ENCODE results near the gene ZFP92. TPM values are rescaled to one million over a fixed set of nuclear protein-coding genes. Genes with fewer than 3 reads are reported as not detected.
A peak's percentile ranks its signal among the peaks of the same experiment; 100 is the strongest.

Gene ZFP92
- 1 to 10 TPM in 3 of 5 donors, under 1 TPM in 2; 0.60 to 1.4 (median 1.2) TPM for total RNA-seq
- total RNA-seq (2013), result 1.1 TPM
- total RNA-seq, result 1.1 to 7.6 (median 3.2) reads per million in 29 experiments

- Mint-ChIP-seq H3K4me1 (peaks cover 11 to 14% (median 12%) of the 10 kb centered on the region in 3 donors), H3K27ac (no peak within 1 kb of the TSS), H3K4me3 (peak within 1 kb of the TSS; percentile 68 to 76 (median 75)), H3K27me3 (peaks cover 2 to 8% of the 10 kb centered on the region in 2 donors), H3K9me3 (no peaks in the 10 kb centered on the region), H3K36me3 (no peaks in the 10 kb centered on the region)
- DNase-seq, result peak in 29 of 35 experiments; percentile 4 to 58 (median 23)
- Histone ChIP-seq H3K4me1 (ENCODE audit: control insufficient read depth in 1 of 2, extremely low read depth in 1 of 2, insufficient read depth in 2 of 2, low read length in 2 of 2) (peaks cover 0 to 12% of the 10 kb centered on the region in 2 experiments), H3K4me3 (ENCODE audit: control insufficient read depth in 1 of 2, extremely low read depth in 1 of 2, low read length in 1 of 2) (peak within 1 kb of the TSS; percentile 45 to 54), H3K36me3 (ENCODE audit: control insufficient read depth in 2 of 2, extremely low read depth in 1 of 2, insufficient read depth in 1 of 2, low read length in 1 of 2) (no peaks in the 10 kb centered on the region), H3K27me3 (replicated peaks in 1 of 2; ENCODE audit: control insufficient read depth in 2 of 2, extremely low read depth in 1 of 2, insufficient read depth in 2 of 2, low read length in 1 of 2) (peaks cover 0 to 4% of the 10 kb centered on the region in 2 experiments), H3K9me3 (no peaks in the 10 kb centered on the region), H3K27ac (ENCODE audit: low read length) (no peak within 1 kb of the TSS)
- POLR2A ChIA-PET, result no interaction called here
- 1% methylated on average over 32 of the region's 75 CpGs for WGBS (ENCODE audit: insufficient coverage)
- ATAC-seq (replicated peaks in 1 of 4), result peak; percentile 64 to 84 (median 70)
- CTCF ChIA-PET, result no interaction called here
Observed at GRCh38 chrX:153411255-153411987, at the start of gene ZFP92. Gene ZFP92, plus strand, starts transcription at chrX:153411472. Its CDS starts 6,851 bp downstream, at chrX:153418323.

DNA sequence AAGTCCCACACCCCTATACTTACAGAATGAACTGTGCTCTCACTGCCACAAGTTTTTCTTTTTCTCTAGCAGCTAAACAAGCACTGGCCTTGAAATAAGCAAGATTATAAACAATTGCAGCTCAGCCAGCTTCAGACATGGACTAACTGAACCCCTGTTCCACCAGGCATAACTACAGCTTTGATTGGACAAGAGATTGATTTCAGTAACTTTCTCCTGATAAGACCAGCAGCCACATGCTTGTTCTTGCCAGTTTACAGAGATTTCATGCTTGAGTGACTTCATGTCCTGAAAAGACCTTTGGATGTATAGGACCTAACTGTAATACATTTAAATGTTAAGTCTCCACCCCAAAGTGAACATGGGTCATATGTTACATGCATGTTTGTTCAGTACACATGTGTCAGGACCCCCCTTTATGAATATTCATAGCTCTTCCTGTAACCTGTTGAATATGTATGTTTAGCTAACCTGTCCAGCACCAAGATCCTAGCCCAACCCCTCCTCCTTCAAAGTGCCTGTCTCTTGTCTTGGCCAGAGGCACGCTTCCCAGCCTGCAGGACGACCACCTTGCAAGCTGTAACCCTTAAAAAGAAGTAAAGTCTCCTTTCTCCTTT is 49.4 kb upstream of the ZFP92 start:
- Histone ChIP-seq H3K4me3 (ENCODE audit: control insufficient read depth in 1 of 2, extremely low read depth in 1 of 2, low read length in 1 of 2) (no peak overlapping the region), H3K27ac (ENCODE audit: low read length) (no peak overlapping the region), H3K9me3 (no peaks in the 10 kb centered on the region), H3K27me3 (replicated peaks in 1 of 2; ENCODE audit: control insufficient read depth in 2 of 2, extremely low read depth in 1 of 2, insufficient read depth in 2 of 2, low read length in 1 of 2) (no peaks in the 10 kb centered on the region), H3K36me3 (ENCODE audit: control insufficient read depth in 2 of 2, extremely low read depth in 1 of 2, insufficient read depth in 1 of 2, low read length in 1 of 2) (no peaks in the 10 kb centered on the region), H3K4me1 (ENCODE audit: control insufficient read depth in 1 of 2, extremely low read depth in 1 of 2, insufficient read depth in 2 of 2, low read length in 2 of 2) (no peaks in the 10 kb centered on the region)
- H3K27ac Mint-ChIP-seq, result no peak overlapping the region
- H3K36me3 Mint-ChIP-seq, result no peaks in the 10 kb centered on the region
- ChIA-PET CTCF (no interaction called here), POLR2A (no interaction called here)
- H3K27me3 Mint-ChIP-seq, result peaks cover 0 to 7% of the 10 kb centered on the region in 2 donors
- H3K9me3 Mint-ChIP-seq, result peaks cover 0 to 5% (median 2%) of the 10 kb centered on the region in 3 donors
- ATAC-seq (replicated peaks in 1 of 4) (no peak), DNase-seq (no peak)
- H3K4me3 Mint-ChIP-seq, result no peak overlapping the region
- WGBS (ENCODE audit: insufficient coverage), result no CpG with 5 or more reads among the region's 2 CpGs
- no peaks in the 10 kb centered on the region for H3K4me1 Mint-ChIP-seq

GRCh38 chrX:153365670-153366069 is 45.6 kb upstream of the ZFP92 start:
- Histone ChIP-seq H3K4me3 (ENCODE audit: control insufficient read depth in 1 of 2, extremely low read depth in 1 of 2, low read length in 1 of 2) (no peak overlapping the region), H3K27ac (ENCODE audit: low read length) (no peak overlapping the region), H3K4me1 (ENCODE audit: control insufficient read depth in 1 of 2, extremely low read depth in 1 of 2, insufficient read depth in 2 of 2, low read length in 2 of 2) (no peaks in the 10 kb centered on the region), H3K36me3 (ENCODE audit: control insufficient read depth in 2 of 2, extremely low read depth in 1 of 2, insufficient read depth in 1 of 2, low read length in 1 of 2) (no peaks in the 10 kb centered on the region), H3K27me3 (replicated peaks in 1 of 2; ENCODE audit: control insufficient read depth in 2 of 2, extremely low read depth in 1 of 2, insufficient read depth in 2 of 2, low read length in 1 of 2) (no peaks in the 10 kb centered on the region), H3K9me3 (no peaks in the 10 kb centered on the region)
- H3K27me3 Mint-ChIP-seq, result peaks cover 5 to 16% of the 10 kb centered on the region in 2 donors
- CTCF ChIA-PET, result interaction anchor here in 1 of 2 donors (0.5 kb wide), 1 partner anchor 1513 kb away, joined by 7 read pairs; no protein-coding TSS in a partner anchor
- DNase-seq (no peak), ATAC-seq (replicated peaks in 1 of 4) (no peak)
- POLR2A ChIA-PET, result no interaction called here
- H3K27ac Mint-ChIP-seq, result no peak overlapping the region
- H3K4me1 Mint-ChIP-seq, result peaks cover 0 to 1% (median 0%) of the 10 kb centered on the region in 3 donors
- H3K4me3 Mint-ChIP-seq, result no peak overlapping the region
- no peaks in the 10 kb centered on the region for H3K36me3 Mint-ChIP-seq
- no peaks in the 10 kb centered on the region for H3K9me3 Mint-ChIP-seq
- WGBS (ENCODE audit: insufficient coverage), result no CpG with 5 or more reads among the region's 4 CpGs

DNA sequence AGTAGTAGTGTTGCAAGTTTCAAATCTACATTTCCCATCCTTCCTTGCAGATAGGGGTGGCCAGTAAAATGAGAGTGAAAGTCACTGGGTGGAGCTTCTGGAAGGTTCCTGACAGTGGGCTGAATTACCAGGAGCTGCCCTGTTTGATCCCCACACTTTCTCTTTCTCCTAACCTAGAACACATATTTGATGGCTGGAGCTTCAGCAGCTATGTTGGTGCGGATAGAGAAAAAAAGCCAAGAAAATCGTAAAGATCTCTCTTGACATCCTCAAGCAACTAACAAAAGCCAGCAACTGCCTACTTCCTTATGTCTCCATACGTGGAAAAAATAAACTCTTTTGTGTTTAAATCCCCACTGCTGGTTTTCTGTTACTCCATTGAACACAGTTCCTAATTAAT is 45.2 kb upstream of the ZFP92 start:
- peaks cover 0 to 1% (median 0%) of the 10 kb centered on the region in 3 donors for H3K4me1 Mint-ChIP-seq
- no peak overlapping the region for H3K4me3 ChIP-seq (ENCODE audit: control insufficient read depth in 1 of 2, extremely low read depth in 1 of 2, low read length in 1 of 2)
- no peaks in the 10 kb centered on the region for H3K27me3 ChIP-seq (replicated peaks in 1 of 2; ENCODE audit: control insufficient read depth in 2 of 2, extremely low read depth in 1 of 2, insufficient read depth in 2 of 2, low read length in 1 of 2)
- WGBS (ENCODE audit: insufficient coverage), result no CpG with 5 or more reads among the region's 3 CpGs
- DNase-seq (no peak), ATAC-seq (replicated peaks in 1 of 4) (no peak)
- H3K4me1 ChIP-seq (ENCODE audit: control insufficient read depth in 1 of 2, extremely low read depth in 1 of 2, insufficient read depth in 2 of 2, low read length in 2 of 2), result no peaks in the 10 kb centered on the region
- no peaks in the 10 kb centered on the region for H3K9me3 ChIP-seq
- CTCF ChIA-PET, result no interaction called here
- no peak overlapping the region for H3K27ac ChIP-seq (ENCODE audit: low read length)
- H3K9me3 Mint-ChIP-seq, result no peaks in the 10 kb centered on the region
- H3K36me3 Mint-ChIP-seq, result no peaks in the 10 kb centered on the region
- peaks cover 6 to 16% of the 10 kb centered on the region in 2 donors for H3K27me3 Mint-ChIP-seq
- POLR2A ChIA-PET, result no interaction called here
- no peak overlapping the region for H3K27ac Mint-ChIP-seq
- no peak overlapping the region for H3K4me3 Mint-ChIP-seq
- no peaks in the 10 kb centered on the region for H3K36me3 ChIP-seq (ENCODE audit: control insufficient read depth in 2 of 2, extremely low read depth in 1 of 2, insufficient read depth in 1 of 2, low read length in 1 of 2)

GRCh38 chrX:153366878-153367538 is 44.3 kb upstream of the ZFP92 start:
- no peak overlapping the region for H3K4me3 ChIP-seq (ENCODE audit: control insufficient read depth in 1 of 2, extremely low read depth in 1 of 2, low read length in 1 of 2)
- H3K36me3 ChIP-seq (ENCODE audit: control insufficient read depth in 2 of 2, extremely low read depth in 1 of 2, insufficient read depth in 1 of 2, low read length in 1 of 2), result no peaks in the 10 kb centered on the region
- H3K27ac ChIP-seq (ENCODE audit: low read length), result no peak overlapping the region
- H3K4me1 Mint-ChIP-seq, result peaks cover 0 to 1% (median 0%) of the 10 kb centered on the region in 3 donors
- no peak overlapping the region for H3K4me3 Mint-ChIP-seq
- H3K9me3 ChIP-seq, result no peaks in the 10 kb centered on the region
- no peaks in the 10 kb centered on the region for H3K36me3 Mint-ChIP-seq
- CTCF ChIA-PET, result no interaction called here
- H3K4me1 ChIP-seq (ENCODE audit: control insufficient read depth in 1 of 2, extremely low read depth in 1 of 2, insufficient read depth in 2 of 2, low read length in 2 of 2), result no peaks in the 10 kb centered on the region
- no peaks in the 10 kb centered on the region for H3K9me3 Mint-ChIP-seq
- no CpG with 5 or more reads among the region's 5 CpGs for WGBS (ENCODE audit: insufficient coverage)
- no peaks in the 10 kb centered on the region for H3K27me3 ChIP-seq (replicated peaks in 1 of 2; ENCODE audit: control insufficient read depth in 2 of 2, extremely low read depth in 1 of 2, insufficient read depth in 2 of 2, low read length in 1 of 2)
- peaks cover 6 to 19% of the 10 kb centered on the region in 2 donors for H3K27me3 Mint-ChIP-seq
- ATAC-seq (replicated peaks in 1 of 4) (no peak), DNase-seq (no peak)
- H3K27ac Mint-ChIP-seq, result no peak overlapping the region
- POLR2A ChIA-PET, result no interaction called here

DNA sequence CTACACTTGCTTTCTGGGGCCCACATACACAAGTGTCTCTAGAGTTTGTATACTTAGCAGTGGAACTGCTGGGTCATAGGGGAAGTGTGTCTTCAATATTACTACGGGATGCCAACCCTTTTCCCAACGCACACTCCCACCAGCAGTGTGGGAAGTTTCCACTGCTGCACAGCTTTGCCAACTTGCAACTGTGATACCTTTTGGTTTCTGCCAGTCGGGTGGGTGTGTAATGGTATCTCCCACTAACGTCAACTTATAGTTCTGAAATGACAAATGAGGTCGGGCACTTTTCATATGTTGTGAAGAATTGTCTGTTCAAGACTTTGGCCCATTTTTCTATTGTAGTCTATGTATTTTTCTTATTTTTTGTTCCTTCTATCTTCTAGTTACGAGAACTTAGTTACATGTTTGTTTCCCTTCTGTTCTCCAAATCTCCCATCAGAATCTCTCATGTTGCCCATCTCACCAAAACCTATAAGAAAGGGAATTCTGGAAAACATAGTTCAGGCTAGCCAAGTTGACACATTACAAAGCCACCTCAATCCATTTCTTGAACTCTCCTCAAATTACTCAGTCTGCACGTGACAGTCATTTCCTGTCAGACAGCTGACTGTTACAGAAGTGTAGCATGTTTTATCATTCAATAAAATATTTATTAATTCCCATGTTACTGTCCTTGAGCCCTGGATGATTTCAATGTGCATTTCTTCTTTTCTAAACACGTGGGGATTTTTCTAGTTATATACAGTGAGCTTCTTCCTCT is 40.8 kb upstream of the ZFP92 start:
- H3K4me3 Mint-ChIP-seq, result no peak overlapping the region
- ATAC-seq (replicated peaks in 1 of 4) (no peak), DNase-seq (no peak)
- H3K36me3 ChIP-seq (ENCODE audit: control insufficient read depth in 2 of 2, extremely low read depth in 1 of 2, insufficient read depth in 1 of 2, low read length in 1 of 2), result no peaks in the 10 kb centered on the region
- H3K27ac ChIP-seq (ENCODE audit: low read length), result no peak overlapping the region
- H3K27ac Mint-ChIP-seq, result no peak overlapping the region
- no peaks in the 10 kb centered on the region for H3K4me1 ChIP-seq (ENCODE audit: control insufficient read depth in 1 of 2, extremely low read depth in 1 of 2, insufficient read depth in 2 of 2, low read length in 2 of 2)
- WGBS (ENCODE audit: insufficient coverage), result no CpG with 5 or more reads among the region's 8 CpGs
- peaks cover 0 to 1% (median 0%) of the 10 kb centered on the region in 3 donors for H3K4me1 Mint-ChIP-seq
- H3K27me3 Mint-ChIP-seq, result peaks cover 6 to 25% of the 10 kb centered on the region in 2 donors
- no peaks in the 10 kb centered on the region for H3K9me3 Mint-ChIP-seq
- ChIA-PET CTCF (no interaction called here), POLR2A (no interaction called here)
- no peaks in the 10 kb centered on the region for H3K27me3 ChIP-seq (replicated peaks in 1 of 2; ENCODE audit: control insufficient read depth in 2 of 2, extremely low read depth in 1 of 2, insufficient read depth in 2 of 2, low read length in 1 of 2)
- no peaks in the 10 kb centered on the region for H3K9me3 ChIP-seq
- no peak overlapping the region for H3K4me3 ChIP-seq (ENCODE audit: control insufficient read depth in 1 of 2, extremely low read depth in 1 of 2, low read length in 1 of 2)
- no peaks in the 10 kb centered on the region for H3K36me3 Mint-ChIP-seq

All from T-cell (primary cell).